CD4-positive, alpha-beta T cell (primary cell): Measurements from ENCODE around the gene PAMR1. TPM values are rescaled to one million over a fixed set of nuclear protein-coding genes. Genes with fewer than 3 reads are reported as not detected.

Experiments used
- ATAC-seq: fragments of 200-7000 bp; cut with Tn5 transposase; one replicate; pipeline ENCODE4 v1.10.0; 2022; ENCODE audit warnings: mild to moderate bottlenecking; ENCODE audit not compliant: poor library complexity
- CTCF ChIA-PET: fragments of 350-600 bp; sonication (Branson Sonifier 250); formaldehyde crosslinking; loops from one replicate; lab custom pipeline; 2021; ENCODE audit warnings: antibody characterized with exemption, inconsistent platforms; lab: Charles Lee
- POLR2A ChIA-PET: fragments of 350-600 bp; sonication (Branson Sonifier 250); formaldehyde crosslinking; loops from one replicate; lab custom pipeline; 2021; ENCODE audit warnings: antibody characterized with exemption, inconsistent platforms; lab: Charles Lee
- DNase-seq, 14 experiments: peaks; one replicate each; pipeline ENCODE4 v3.0.0-alpha.2; 2013 to 2020; ENCODE audit warnings: mixed read lengths in 2 of 14
- H3K27ac ChIP-seq, 2 donors: one replicate each; pipeline versions ENCODE4 v1.5.1 to v1.7.0; 2013; ENCODE audit warnings: low read length in 2 of 2, low read depth in 1 of 2, mild to moderate bottlenecking in 1 of 2
- H3K27me3 ChIP-seq, 2 experiments: 1 replicate in 1 of 2; 2 replicates in 1 of 2; pipeline versions ENCODE4 v1.6.1 to v1.7.0; 2013; ENCODE audit warnings: low read length in 2 of 2, control low read depth in 1 of 2, mild to moderate bottlenecking in 1 of 2, moderate library complexity in 1 of 2; ENCODE audit not compliant: insufficient read depth in 2 of 2, control insufficient read depth in 1 of 2
- H3K36me3 ChIP-seq: one replicate; pipeline ENCODE4 v1.6.1; 2013; ENCODE audit warnings: low read length, control low read depth; ENCODE audit not compliant: insufficient read depth
- H3K4me1 ChIP-seq: one replicate; pipeline ENCODE4 v1.6.1; 2013; ENCODE audit warnings: low read length, control low read depth; ENCODE audit not compliant: insufficient read depth
- H3K4me3 ChIP-seq: one replicate; pipeline ENCODE4 v1.5.1; 2013; ENCODE audit warnings: mild to moderate bottlenecking, low read length, moderate library complexity
- H3K9me3 ChIP-seq, 2 experiments: 1 replicate in 1 of 2; 2 replicates in 1 of 2; pipeline versions ENCODE4 v1.6.1 to v1.7.0; 2013; ENCODE audit warnings: low read length in 2 of 2, mild to moderate bottlenecking in 2 of 2, control low read depth in 1 of 2, moderate library complexity in 1 of 2; ENCODE audit not compliant: control insufficient read depth in 1 of 2, insufficient read depth in 1 of 2
- H3K27ac Mint-ChIP-seq: one replicate; pipeline ENCODE4 v1.8.0; 2020; ENCODE audit warnings: mixed read lengths
- H3K27me3 Mint-ChIP-seq: one replicate; pipeline ENCODE4 v1.8.0; 2021; ENCODE audit warnings: mixed read lengths
- H3K36me3 Mint-ChIP-seq: one replicate; pipeline ENCODE4 v1.8.0; 2021; ENCODE audit warnings: low read depth, mixed read lengths
- H3K4me1 Mint-ChIP-seq: one replicate; pipeline ENCODE4 v1.8.0; 2021; ENCODE audit warnings: low read depth, mixed read lengths
- H3K4me3 Mint-ChIP-seq: one replicate; pipeline ENCODE4 v1.8.0; 2020; ENCODE audit warnings: mild to moderate bottlenecking, mixed read lengths
- H3K9me3 Mint-ChIP-seq: one replicate; pipeline ENCODE4 v1.8.0; 2020; ENCODE audit warnings: mixed read lengths
- CTCF ChIP-seq: fragments of 200-600 bp; IDR thresholded peaks from one replicate; pipeline ENCODE4 v1.8.0; 2022; ENCODE audit warnings: antibody characterized with exemption, mild to moderate bottlenecking
- intact Hi-C, 2 experiments: fragments of 100-400 bp; cut with DNase I in 1 of 2; cut with micrococcal nuclease in 1 of 2; formaldehyde crosslinking; loops; one replicate each; pipeline versions ENCODE4 v1.15.1 to v1.9.0; 2023 to 2025; cut with DNase I, micrococcal nuclease
- total RNA-seq, 174 experiments: library from RNA in 2 of 174; stranded (reverse) in 2 of 174; gene quantifications; one replicate each; pipeline ENCODE4 v1.2.3 and lab custom pipeline; 2021 to 2026

PAMR1 gene
- total RNA-seq, 2 experiments from 2014 or later = not detected

GRCh38 chr11:35454362-35454761 is 71.1 kb downstream of the PAMR1 start:
- Mint-ChIP-seq H3K27ac (no peak overlapping the region), H3K4me3 (no peak overlapping the region), H3K4me1 (no peaks in the 10 kb centered on the region), H3K9me3 (no peaks in the 10 kb centered on the region), H3K36me3 (no peaks in the 10 kb centered on the region), H3K27me3 (peaks cover 43% of the 10 kb centered on the region)
- ChIA-PET POLR2A (no interaction called here), CTCF (no interaction called here)
- intact Hi-C loops = no loop called here
- Histone ChIP-seq H3K27me3 (peaks cover 12 to 18% of the 10 kb centered on the region in 2 experiments), H3K27ac (no peak overlapping the region), H3K4me3 (no peak overlapping the region), H3K4me1 (no peaks in the 10 kb centered on the region), H3K9me3 (peaks cover 0 to 4% of the 10 kb centered on the region in 2 experiments), H3K36me3 (no peaks in the 10 kb centered on the region)
- TF ChIP-seq CTCF = no peak
- ATAC-seq = no peak
- no peak for DNase-seq

- Histone ChIP-seq H3K4me3 (no peak overlapping the region), H3K27me3 (peaks cover 16 to 33% of the 10 kb centered on the region in 2 experiments), H3K36me3 (no peaks in the 10 kb centered on the region), H3K27ac (no peak overlapping the region), H3K4me1 (no peaks in the 10 kb centered on the region), H3K9me3 (no peaks in the 10 kb centered on the region)
- Mint-ChIP-seq H3K27ac (no peak overlapping the region), H3K36me3 (no peaks in the 10 kb centered on the region), H3K27me3 (peaks cover 68% of the 10 kb centered on the region), H3K9me3 (no peaks in the 10 kb centered on the region), H3K4me1 (no peaks in the 10 kb centered on the region), H3K4me3 (no peak overlapping the region)
- CTCF ChIA-PET = no interaction called here
- ATAC-seq = no peak
- no peak for TF ChIP-seq CTCF
- intact Hi-C loops = no loop called here
- no peak for DNase-seq
- POLR2A ChIA-PET = no interaction called here
Observed at GRCh38 chr11:35436581-35437250, 88.7 kb downstream of the PAMR1 start.

GRCh38 chr11:35433588-35433987 is 91.8 kb downstream of the PAMR1 start:
- intact Hi-C loops = no loop called here
- Histone ChIP-seq H3K36me3 (no peaks in the 10 kb centered on the region), H3K27ac (no peak overlapping the region), H3K4me3 (no peak overlapping the region), H3K27me3 (peaks cover 7 to 9% of the 10 kb centered on the region in 2 experiments), H3K9me3 (no peaks in the 10 kb centered on the region), H3K4me1 (no peaks in the 10 kb centered on the region)
- ATAC-seq = no peak
- Mint-ChIP-seq H3K4me1 (no peaks in the 10 kb centered on the region), H3K9me3 (no peaks in the 10 kb centered on the region), H3K27me3 (peaks cover 67% of the 10 kb centered on the region), H3K36me3 (no peaks in the 10 kb centered on the region), H3K4me3 (no peak overlapping the region), H3K27ac (no peak overlapping the region)
- no peak for DNase-seq
- CTCF ChIA-PET = no interaction called here
- no peak for TF ChIP-seq CTCF
- POLR2A ChIA-PET = no interaction called here
